GM13976 (cell line): ENCODE data around the gene GPC6.

Experiments
- DNase-seq: peaks from one replicate; pipeline ENCODE4 v3.0.0; 2012; ENCODE audit warnings: low spot score
- CTCF ChIP-seq: IDR thresholded peaks from 2 replicates; pipeline ENCODE4 v1.5.1; 2012; ENCODE audit warnings: borderline replicate concordance, mild to moderate bottlenecking; ENCODE audit not compliant: insufficient read depth; ENCODE audit errors: extremely low read depth, missing control alignments, control extremely low read depth
- in situ Hi-C: fragments of 300-500 bp; cut with MboI; formaldehyde crosslinking; loops from one replicate; pipeline ENCODE4 v1.12.0; 2022; ENCODE audit warnings: low sequenced_read_pairs, mixed read lengths, inconsistent platforms; ENCODE audit not compliant: unreplicated experiment

The GPC6 gene

GRCh38 chr13:94323764-94324758, 1097.5 kb downstream of the GPC6 start:
- no peak for TF ChIP-seq CTCF
- in situ Hi-C loops, result no loop called here
- no peak for DNase-seq

- in situ Hi-C loops, result no loop called here
- DNase-seq, result no peak
- TF ChIP-seq CTCF, result no peak
Measured at GRCh38 chr13:94324767-94325540, 1098.3 kb downstream of the GPC6 start.

GRCh38 chr13:94325650-94326049, 1099.0 kb downstream of the GPC6 start:
- no peak for DNase-seq
- in situ Hi-C loops, result no loop called here
- no peak for TF ChIP-seq CTCF

GRCh38 chr13:94327318-94327717, 1100.7 kb downstream of the GPC6 start:
- in situ Hi-C loops, result no loop called here
- peak; percentile 58 for DNase-seq
- TF ChIP-seq CTCF, result no peak

- in situ Hi-C loops, result no loop called here
- TF ChIP-seq CTCF, result no peak
- no peak for DNase-seq
Measured at GRCh38 chr13:94328381-94329041, 1101.9 kb downstream of the GPC6 start.

- in situ Hi-C loops, result no loop called here
- TF ChIP-seq CTCF, result no peak
- DNase-seq, result no peak
Measured at GRCh38 chr13:94329277-94329676, 1102.7 kb downstream of the GPC6 start.
